ENCODE results near the gene SPTBN1. TPM values are rescaled to one million over a fixed set of nuclear protein-coding genes. Genes with fewer than 3 reads are reported as not detected.

SPTBN1 gene
- total and polyA plus RNA-seq, 2 of the 4 experiments (the other 2 are of a cell fraction): 49.1 to 241 TPM

- ATAC-seq (ENCODE audit: low read depth) (no peak), DNase-seq (no peak)
- Histone ChIP-seq H2BK5ac (ENCODE audit: low read depth, low read length, poor library complexity, severe bottlenecking) (no peak overlapping the region), H2AFZ (replicated peaks; ENCODE audit: low read length, poor library complexity) (no peak overlapping the region), H3K14ac (replicated peaks; ENCODE audit: low read depth, low read length) (no peak overlapping the region), H4K5ac (ENCODE audit: low read depth, low read length) (no peak overlapping the region), H3K79me1 (ENCODE audit: low read depth in 1 of 2, low read length in 2 of 2) (peaks cover 46 to 76% of the 10 kb centered on the region in 2 experiments), H3K4me3 (ENCODE audit: insufficient read depth, low read depth, low read length) (no peak overlapping the region), H4K20me1 (ENCODE audit: insufficient read depth, low read length) (peaks cover 31% of the 10 kb centered on the region), H4K8ac (ENCODE audit: low read depth in 2 of 2, low read length in 2 of 2) (no peak overlapping the region), H3K18ac (ENCODE audit: low read depth, low read length) (no peak overlapping the region), H3K27ac (ENCODE audit: insufficient read depth, low read length) (no peak overlapping the region), H2BK120ac (ENCODE audit: low read depth, low read length) (no peak overlapping the region), H3K9me1 (ENCODE audit: insufficient read depth, low read length) (peaks cover 7% of the 10 kb centered on the region), H2AK9ac (replicated peaks; ENCODE audit: low read depth, low read length, poor library complexity) (no peak overlapping the region), H3K9me3 (ENCODE audit: control insufficient read depth, insufficient read depth, low read length) (no peaks in the 10 kb centered on the region), H2BK15ac (ENCODE audit: low read depth, low read length) (no peak overlapping the region), H3K36me3 (ENCODE audit: control insufficient read depth, insufficient read depth, low read length) (no peaks in the 10 kb centered on the region), H3K9ac (ENCODE audit: low read depth, low read length) (no peak overlapping the region), H4K91ac (ENCODE audit: insufficient read depth, low read depth, low read length) (no peak overlapping the region), H2BK20ac (ENCODE audit: low read depth, low read length) (no peak overlapping the region), H3K56ac (ENCODE audit: extremely low read depth, insufficient read depth, low read length) (no peak overlapping the region), H2AK5ac (ENCODE audit: low read depth, low read length) (no peak overlapping the region), H3K4ac (ENCODE audit: low read depth, low read length) (no peak overlapping the region), H3K23ac (ENCODE audit: low read depth, low read length) (no peak overlapping the region), H3K27me3 (ENCODE audit: control insufficient read depth, insufficient read depth, low read length) (no peaks in the 10 kb centered on the region), H3K4me1 (ENCODE audit: control insufficient read depth, insufficient read depth, low read length) (peaks cover 5% of the 10 kb centered on the region), H3K4me2 (ENCODE audit: low read depth, low read length) (no peak overlapping the region)
- no TSS peak for BruUV-seq (replicated peaks)
- ChIA-PET POLR2A (ENCODE audit: unreplicated experiment) (no interaction called here), CTCF (no interaction called here)
- intact Hi-C loops (cut with micrococcal nuclease): loop anchor here (5.0 kb wide), 1 partner anchor 40 kb away; no protein-coding TSS in a partner anchor
- dilution Hi-C loops (cut with HindIII; ENCODE audit: low sequenced_read_pairs, unreplicated experiment): no loop called here
- in situ Hi-C loops (cut with MboI; ENCODE audit: low sequenced_read_pairs): no loop called here
- 78% methylated on average over 1 of the region's 3 CpGs; no CpG with 5 or more reads in 1 of the 2 experiments for WGBS, 2 experiments (ENCODE audit: extremely low coverage in 2 of 2, insufficient read length in 1 of 2)
- TF ChIP-seq SMC3 (IDR thresholded peaks at IDR 0.05; ENCODE audit: low read depth, low read length) (no peak), RCOR1 (IDR thresholded peaks at IDR 0.05; ENCODE audit: insufficient replicate concordance, low read length) (no peak), RFX5 (IDR thresholded peaks at IDR 0.05; ENCODE audit: low read depth, low read length) (no peak), CHD1 (IDR thresholded peaks at IDR 0.05; ENCODE audit: low read depth, low read length) (no peak), CEBPB (IDR thresholded peaks at IDR 0.05; ENCODE audit: low read depth, low read length) (no peak), BHLHE40 (IDR thresholded peaks at IDR 0.05; ENCODE audit: low read depth, low read length) (no peak), CTCF (conservative IDR thresholded peaks at IDR 0.05; ENCODE audit: low read depth, low read length) (no peak), RAD21 (IDR thresholded peaks at IDR 0.05; ENCODE audit: low read length) (no peak), MAFK (IDR thresholded peaks at IDR 0.05; ENCODE audit: low read depth, low read length) (no peak), MXI1 (IDR thresholded peaks at IDR 0.05; ENCODE audit: borderline replicate concordance, low read depth, low read length) (no peak), MAZ (IDR thresholded peaks at IDR 0.05; ENCODE audit: borderline replicate concordance, low read depth, low read length) (no peak), NFE2L2 (IDR thresholded peaks at IDR 0.05; ENCODE audit: low read depth, low read length) (no peak), ELK1 (IDR thresholded peaks at IDR 0.05; ENCODE audit: borderline replicate concordance, low read depth, low read length) (no peak), FOS (IDR thresholded peaks at IDR 0.05; ENCODE audit: low read depth, low read length) (no peak), USF2 (IDR thresholded peaks at IDR 0.05; ENCODE audit: low read depth, low read length) (no peak), POLR2A (IDR thresholded peaks at IDR 0.05; ENCODE audit: low read depth, low read length) (no peak)
Measured at GRCh38 chr2:54512183-54512582, 56.1 kb downstream of the SPTBN1 start.

All from IMR-90 (cell line).